Right renal cortex interstitium (tissue), 3 donors: ENCODE results near the gene CD46. TPM values are rescaled to one million over a fixed set of nuclear protein-coding genes. Genes with fewer than 3 reads are reported as not detected.

ENCODE experiments used
- DNase-seq, 3 donors: peaks; one replicate each; pipeline ENCODE4 v3.0.0-alpha.2; 2013; ENCODE audit warnings: low read depth in 3 of 3, low spot score in 2 of 3
- polyA plus RNA-seq, 3 donors: library from polyadenylated mRNA; unstranded; fragments of 120-200 nt; gene quantifications; one replicate each; pipeline ENCODE4 v1.2.1, GENCODE V29; 2013; ENCODE audit not compliant: insufficient read length in 3 of 3

CD46 gene
- polyA plus RNA-seq, 3 donors, result 344 to 380 (median 359) TPM

GRCh38 chr1:207844371-207844770 lies 92.5 kb downstream of the CD46 start:
- DNase-seq, result no peak

Other genes with a start within 250 kb of the CD46 start
- 1 to 10 TPM in 2 of 3 donors, under 1 TPM in 1; 0.96 to 1.6 (median 1.4) TPM for gene CR1L, start 106.9 kb upstream of the CD46 start, polyA plus RNA-seq
- 100 to 1,000 TPM; 103 to 118 (median 116) TPM for gene CD34, start 159.1 kb downstream of the CD46 start, polyA plus RNA-seq